ENCODE results near the gene OGDH. TPM values are rescaled to one million over a fixed set of nuclear protein-coding genes. Genes with fewer than 3 reads are reported as not detected.

Gene OGDH
- total and polyA plus RNA-seq, 7 donors = 176 to 500 (median 252) TPM

DNA sequence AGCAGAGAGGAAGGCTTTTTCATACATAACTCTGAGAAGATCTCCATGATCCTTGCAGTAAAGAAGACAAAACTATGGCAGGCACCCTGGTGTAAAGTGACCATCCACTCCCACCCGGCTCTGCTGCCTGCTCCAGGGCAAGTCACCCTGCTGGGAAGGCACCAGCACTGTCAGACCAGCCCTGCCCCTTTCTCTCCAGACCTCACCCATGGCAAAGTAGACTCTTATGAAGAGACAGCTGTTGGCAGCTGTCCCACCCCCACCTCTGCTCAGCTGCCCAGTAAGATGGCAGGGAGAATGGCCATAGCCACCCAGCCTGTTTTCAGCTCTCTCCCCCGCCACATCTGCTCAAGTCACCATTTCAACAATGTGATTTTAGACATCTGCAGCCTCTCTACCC is 133.6 kb downstream of the OGDH start:
- Histone ChIP-seq H3K27me3 (ENCODE audit: insufficient read depth in 3 of 3, low read length in 2 of 3) (no peaks in the 10 kb centered on the region), H3K27ac (no peak overlapping the region), H3K4me3 (no peak overlapping the region), H3K36me3 (ENCODE audit: insufficient read depth in 1 of 2, low read depth in 1 of 2) (no peaks in the 10 kb centered on the region), H3K9me3 (no peaks in the 10 kb centered on the region), H3K4me1 (no peaks in the 10 kb centered on the region)
- ATAC-seq (no peak), DNase-seq (no peak)
- intact Hi-C loops (cut with DNase I) = no loop called here
- 70 to 78% (median 77%) methylated on average over 2 of the region's 2 CpGs for WGBS, 3 donors
- TF ChIP-seq, protein P1, sequence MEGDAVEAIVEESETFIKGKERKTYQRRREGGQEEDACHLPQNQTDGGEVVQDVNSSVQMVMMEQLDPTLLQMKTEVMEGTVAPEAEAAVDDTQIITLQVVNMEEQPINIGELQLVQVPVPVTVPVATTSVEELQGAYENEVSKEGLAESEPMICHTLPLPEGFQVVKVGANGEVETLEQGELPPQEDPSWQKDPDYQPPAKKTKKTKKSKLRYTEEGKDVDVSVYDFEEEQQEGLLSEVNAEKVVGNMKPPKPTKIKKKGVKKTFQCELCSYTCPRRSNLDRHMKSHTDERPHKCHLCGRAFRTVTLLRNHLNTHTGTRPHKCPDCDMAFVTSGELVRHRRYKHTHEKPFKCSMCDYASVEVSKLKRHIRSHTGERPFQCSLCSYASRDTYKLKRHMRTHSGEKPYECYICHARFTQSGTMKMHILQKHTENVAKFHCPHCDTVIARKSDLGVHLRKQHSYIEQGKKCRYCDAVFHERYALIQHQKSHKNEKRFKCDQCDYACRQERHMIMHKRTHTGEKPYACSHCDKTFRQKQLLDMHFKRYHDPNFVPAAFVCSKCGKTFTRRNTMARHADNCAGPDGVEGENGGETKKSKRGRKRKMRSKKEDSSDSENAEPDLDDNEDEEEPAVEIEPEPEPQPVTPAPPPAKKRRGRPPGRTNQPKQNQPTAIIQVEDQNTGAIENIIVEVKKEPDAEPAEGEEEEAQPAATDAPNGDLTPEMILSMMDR (IDR thresholded peaks at IDR 0.05) = no peak

- H3K27me3 ChIP-seq (ENCODE audit: insufficient read depth in 3 of 3, low read length in 2 of 3) = no peaks in the 10 kb centered on the region
- ATAC-seq = no peak
- no peaks in the 10 kb centered on the region for H3K4me1 ChIP-seq
- H3K4me3 ChIP-seq = no peak overlapping the region
- DNase-seq = no peak
- H3K9me3 ChIP-seq = no peaks in the 10 kb centered on the region
- no peak overlapping the region for H3K27ac ChIP-seq
- TF ChIP-seq, protein P1 (IDR thresholded peaks at IDR 0.05) = no peak
- H3K36me3 ChIP-seq (ENCODE audit: insufficient read depth in 1 of 2, low read depth in 1 of 2) = no peaks in the 10 kb centered on the region
- intact Hi-C loops (cut with DNase I) = no loop called here
- 37 to 62% (median 50%) methylated on average over 1 of the region's 1 CpG for WGBS, 3 donors
Measured at GRCh38 chr7:44743750-44744149, 137.3 kb downstream of the OGDH start.

DNA sequence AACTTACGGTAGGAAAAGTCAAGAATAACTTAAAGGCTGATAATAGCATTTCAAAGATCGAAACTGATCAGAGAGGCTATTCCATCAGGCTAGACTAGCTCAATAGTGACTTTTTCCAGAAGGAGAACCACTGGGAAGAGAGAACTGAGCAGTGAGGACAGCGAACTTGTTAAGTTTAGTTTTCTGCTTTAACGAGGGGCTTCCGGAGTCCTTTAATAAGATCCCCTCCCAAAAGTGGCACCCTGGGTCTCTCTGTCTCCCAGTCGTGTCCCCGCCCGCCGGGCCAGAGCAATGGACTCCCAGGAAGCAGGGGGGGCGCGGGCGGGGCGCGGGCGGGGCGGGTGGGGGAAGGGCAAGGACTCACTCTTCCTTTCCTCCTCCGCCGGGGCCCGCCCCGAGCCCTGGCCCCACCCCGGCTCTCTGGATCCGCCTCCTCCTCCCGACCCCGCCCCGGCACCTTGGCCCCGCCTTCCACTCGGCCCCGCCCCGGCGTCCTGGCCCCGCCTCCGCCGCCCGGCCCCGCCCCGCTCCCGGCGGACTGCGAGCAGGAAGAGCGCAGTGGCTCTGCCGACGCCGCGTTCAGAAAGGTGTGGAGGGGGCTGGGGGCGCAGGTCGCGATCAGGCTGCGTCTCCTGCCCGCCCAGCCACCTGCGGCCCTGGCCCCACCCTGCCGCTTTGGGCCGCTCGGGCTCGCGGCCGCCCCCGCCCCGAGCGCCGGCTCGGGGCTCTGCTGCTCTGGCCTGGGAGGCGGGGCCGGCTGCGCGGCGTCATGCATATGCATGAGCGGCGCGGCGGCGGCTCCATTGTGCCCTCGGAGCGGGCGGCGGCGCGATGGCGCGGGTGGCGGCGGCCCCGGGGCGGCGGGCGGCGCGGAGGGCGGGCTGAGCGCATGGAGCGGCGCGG is 141.9 kb downstream of the OGDH start, which contains the start of gene ZMIZ2:
ZMIZ2 (plus strand) TSS at position 803 of the 903 bp plus-strand sequence. CDS start 7,403 bp downstream, outside the sequence.
- TF ChIP-seq, protein P1 (IDR thresholded peaks at IDR 0.05) = no peak
- Histone ChIP-seq H3K27me3 (ENCODE audit: insufficient read depth in 3 of 3, low read length in 2 of 3) (no peaks in the 10 kb centered on the region), H3K9me3 (no peaks in the 10 kb centered on the region), H3K4me1 (peaks cover 15% of the 10 kb centered on the region), H3K36me3 (ENCODE audit: insufficient read depth in 1 of 2, low read depth in 1 of 2) (peaks cover 0 to 5% of the 10 kb centered on the region in 2 donors), H3K27ac (peak within 1 kb of the TSS; percentile 99), H3K4me3 (peak within 1 kb of the TSS; percentile 91)
- intact Hi-C loops (cut with DNase I) = loop anchor here in 1 of 2 donors (5.0 kb wide), 2 partner anchors 41 to 141 kb away; partner anchors contain the start of gene OGDH
- 1 to 2% (median 1%) methylated on average over 38 to 92 of the region's 92 CpGs for WGBS, 3 donors
- DNase-seq = peak; percentile 93 to 97
- peak; percentile 98 to 99 (median 98) for ATAC-seq

- TF ChIP-seq, protein P1 (IDR thresholded peaks at IDR 0.05) = no peak
- DNase-seq (peak in 1 of 2 donors; percentile 69), ATAC-seq (no peak)
- Histone ChIP-seq H3K27ac (peak overlapping the region; percentile 99), H3K9me3 (no peaks in the 10 kb centered on the region), H3K4me3 (peak overlapping the region; percentile 91), H3K36me3 (ENCODE audit: insufficient read depth in 1 of 2, low read depth in 1 of 2) (peaks cover 0 to 5% of the 10 kb centered on the region in 2 donors), H3K4me1 (peaks cover 15% of the 10 kb centered on the region), H3K27me3 (ENCODE audit: insufficient read depth in 3 of 3, low read length in 2 of 3) (no peaks in the 10 kb centered on the region)
- intact Hi-C loops (cut with DNase I) = loop anchor here in 1 of 2 donors (5.0 kb wide), 2 partner anchors 42 to 142 kb away; partner anchors contain the start of gene OGDH
- 1 to 2% (median 1%) methylated on average over 40 to 60 of the region's 60 CpGs for WGBS, 3 donors
Measured at GRCh38 chr7:44748948-44749731, 142.7 kb downstream of the OGDH start.

All from psoas muscle (tissue), 8 donors.